Stimulated activated CD4-positive, alpha-beta T cell treated with anti-CD3 and anti-CD28 coated beads, Interleukin-2, amount 100 ng/mL, for 48 hours (primary cell): ENCODE measurements around the gene PELI2.

Experiments
- DNase-seq, 2 donors: peaks; one replicate each; pipeline ENCODE4 v3.0.0-alpha.2; 2020

The PELI2 gene

DNA sequence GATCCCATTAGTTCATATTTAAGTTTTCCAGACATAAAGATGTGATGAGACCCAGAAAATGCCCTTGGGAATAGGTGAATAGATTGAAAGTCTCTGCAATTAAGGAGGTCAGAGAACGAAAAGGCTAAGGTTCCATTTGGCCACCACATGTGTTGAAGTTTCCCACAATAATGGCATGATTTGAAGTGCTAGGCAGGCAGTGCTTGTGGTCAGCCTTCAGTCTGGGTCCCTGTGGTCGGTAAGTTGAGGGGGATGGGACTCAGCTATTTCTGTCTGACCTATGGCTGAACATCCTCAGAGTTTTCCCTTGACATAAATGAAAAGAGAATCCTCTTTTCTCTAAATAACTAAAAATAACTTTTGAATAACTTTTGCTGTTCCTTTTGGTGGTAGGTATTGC lies 92.4 kb downstream of the PELI2 start:
- DNase-seq: no peak

DNA sequence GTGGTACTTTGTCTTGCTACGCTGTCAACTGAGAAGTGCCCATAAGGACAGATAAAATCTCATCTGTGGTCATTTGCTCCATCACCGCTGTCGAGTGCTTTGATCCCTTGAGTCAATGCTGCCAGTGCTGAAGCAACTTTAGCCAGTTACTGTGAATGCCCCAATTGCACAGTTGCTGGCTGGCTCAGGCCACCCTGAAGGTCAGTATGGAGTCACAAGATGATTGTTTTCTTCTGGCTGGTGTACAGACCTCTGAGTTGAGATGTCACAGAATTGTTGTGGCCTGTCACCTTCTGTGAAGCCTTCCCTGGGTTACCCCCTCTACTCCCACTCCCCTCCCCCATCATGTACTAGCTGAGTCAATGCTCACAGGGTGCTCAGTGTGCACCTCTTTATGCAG lies 92.9 kb downstream of the PELI2 start:
- DNase-seq: no peak

DNA sequence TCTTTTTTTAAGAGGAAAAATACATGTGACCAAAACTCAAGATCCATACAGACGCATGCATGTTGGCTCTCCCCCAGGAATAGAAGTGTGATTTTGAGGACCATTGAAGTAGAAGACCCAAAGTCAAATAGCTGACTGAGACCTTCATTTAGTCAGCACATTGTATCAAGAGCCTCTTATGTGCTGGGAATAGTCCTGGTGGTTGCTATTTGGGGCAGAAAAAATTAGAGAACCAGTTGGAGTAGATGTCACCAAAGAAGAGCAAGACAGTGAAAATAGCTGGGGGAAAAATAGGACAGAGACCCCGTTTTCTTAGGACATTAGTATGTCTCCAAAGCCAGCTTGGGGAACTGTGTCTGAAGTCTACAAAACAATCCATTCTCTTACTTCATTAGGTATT lies 93.6 kb downstream of the PELI2 start:
- no peak for DNase-seq

DNA sequence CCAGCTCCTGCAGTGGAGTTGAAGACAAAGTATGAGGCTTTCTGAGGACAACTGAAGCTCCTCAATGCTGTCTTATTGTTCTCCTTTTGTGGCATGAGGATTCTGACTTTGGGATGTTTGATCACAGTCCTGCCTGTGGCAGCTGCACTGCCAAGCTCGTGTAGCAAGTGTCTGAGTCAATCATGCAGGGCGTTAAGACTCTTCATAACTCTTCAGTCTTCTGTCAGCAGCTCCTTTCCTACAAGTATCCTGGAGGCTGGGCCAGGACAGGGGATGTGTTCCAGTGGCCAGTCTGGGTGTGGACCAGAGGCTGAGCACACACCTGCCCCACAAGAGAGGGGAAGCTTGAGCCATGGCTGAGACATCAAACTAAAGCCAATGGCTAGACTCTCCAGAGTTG lies 94.3 kb downstream of the PELI2 start:
- no peak for DNase-seq

DNA sequence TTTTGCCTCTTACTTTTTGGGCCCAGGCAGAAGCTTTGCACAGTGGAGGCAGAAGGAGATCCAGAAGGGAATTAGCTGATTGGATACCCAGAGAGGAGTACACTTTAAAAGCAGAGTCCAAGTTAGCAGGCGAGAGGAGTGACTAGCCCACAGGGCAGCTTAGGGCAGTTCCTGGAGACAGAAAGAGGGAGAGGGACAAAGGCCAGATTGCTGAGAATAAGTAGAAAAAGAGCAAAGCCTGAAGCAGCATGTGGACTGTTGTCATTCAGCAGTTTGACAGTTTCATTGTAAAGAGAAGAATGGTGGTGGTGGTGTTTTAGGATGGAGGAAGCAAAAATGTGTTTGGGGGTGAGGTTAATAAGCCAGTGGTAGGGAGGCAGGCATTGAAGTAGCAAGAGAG lies 95.1 kb downstream of the PELI2 start:
- no peak for DNase-seq

DNA sequence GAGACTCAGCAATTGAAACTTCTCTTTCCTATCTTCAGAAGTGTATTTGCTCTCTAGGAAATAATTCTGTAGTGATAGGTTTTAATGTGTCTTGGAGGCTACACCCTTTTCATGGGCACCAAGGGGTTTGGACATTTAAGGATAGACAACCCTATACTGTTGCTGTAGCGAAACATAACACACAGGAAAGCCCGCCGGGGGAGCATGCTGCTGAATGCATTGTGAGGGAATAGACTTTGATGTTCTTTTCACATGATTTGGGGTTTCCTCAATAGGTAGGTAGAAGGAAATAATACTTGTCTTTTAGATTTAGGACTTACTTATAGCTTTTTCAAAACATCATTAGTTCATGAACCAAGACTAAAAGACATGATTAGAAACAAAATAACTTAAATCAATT lies 97.0 kb downstream of the PELI2 start:
- DNase-seq: no peak

DNA sequence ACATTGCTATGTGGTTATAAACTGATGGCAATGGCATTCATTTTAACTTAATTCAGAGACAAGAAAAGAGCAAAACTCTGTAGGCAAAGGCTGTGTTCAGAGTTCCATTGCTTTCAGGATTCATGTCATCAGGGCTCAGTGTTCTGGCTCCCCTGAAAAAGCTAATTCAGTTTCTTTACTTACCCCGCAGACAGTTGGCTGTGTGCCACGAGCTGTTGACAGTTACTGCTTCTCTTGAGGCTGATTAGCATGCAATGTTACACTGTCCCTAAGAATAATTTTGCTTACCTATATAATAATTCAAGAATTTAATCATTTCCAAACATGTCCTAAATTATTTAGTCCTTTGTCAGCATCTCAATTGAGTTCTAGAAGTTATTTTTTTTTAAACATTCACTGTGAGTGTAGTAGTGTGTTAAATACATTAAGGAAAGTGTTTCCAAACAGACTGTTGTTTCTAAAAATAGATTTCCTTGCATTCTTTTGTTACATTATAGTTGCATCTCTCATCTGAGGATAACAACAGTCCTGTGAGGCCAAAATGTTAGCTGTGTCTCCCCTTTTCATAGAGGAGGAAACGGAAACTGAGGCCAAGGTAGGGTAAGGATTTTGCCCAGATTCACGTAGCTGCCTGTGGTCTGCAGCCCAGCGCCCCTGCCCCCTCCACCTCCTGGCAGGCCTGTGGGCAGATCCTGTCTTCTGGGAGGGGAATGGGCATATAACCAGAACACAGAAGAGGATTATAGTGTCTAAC lies 98.6 kb downstream of the PELI2 start:
- DNase-seq: no peak

DNA sequence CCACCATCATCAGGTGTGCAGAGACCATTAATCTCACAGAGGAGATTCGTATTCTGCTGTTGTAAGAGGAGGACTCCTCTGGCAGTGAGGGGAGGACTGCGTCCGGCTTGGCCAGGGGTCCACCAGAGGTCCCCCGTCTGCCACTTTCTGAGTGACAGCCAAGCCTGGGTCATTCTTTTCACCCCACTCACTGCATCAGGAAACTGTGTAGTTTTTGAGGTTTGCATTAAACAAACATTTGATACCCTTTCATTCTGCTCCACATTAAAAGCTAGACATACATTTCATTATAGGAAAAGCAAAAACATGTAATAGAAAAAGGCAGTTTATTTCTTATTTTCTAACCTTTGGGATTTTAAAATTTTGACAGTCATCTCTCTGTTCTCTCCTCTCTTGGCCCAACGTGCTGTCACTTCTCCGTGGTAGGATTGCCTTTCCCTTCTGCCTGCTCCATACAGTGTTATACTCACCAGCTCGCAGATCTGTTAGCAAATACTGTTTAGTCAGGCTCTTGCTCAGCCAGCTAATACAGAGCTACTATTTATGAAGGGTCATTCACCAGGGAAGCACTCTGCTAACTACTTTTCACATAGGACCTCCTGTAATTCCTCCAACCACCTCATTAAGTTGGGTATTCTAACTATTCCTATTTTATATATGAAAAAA lies 99.3 kb downstream of the PELI2 start:
- no peak for DNase-seq

DNA sequence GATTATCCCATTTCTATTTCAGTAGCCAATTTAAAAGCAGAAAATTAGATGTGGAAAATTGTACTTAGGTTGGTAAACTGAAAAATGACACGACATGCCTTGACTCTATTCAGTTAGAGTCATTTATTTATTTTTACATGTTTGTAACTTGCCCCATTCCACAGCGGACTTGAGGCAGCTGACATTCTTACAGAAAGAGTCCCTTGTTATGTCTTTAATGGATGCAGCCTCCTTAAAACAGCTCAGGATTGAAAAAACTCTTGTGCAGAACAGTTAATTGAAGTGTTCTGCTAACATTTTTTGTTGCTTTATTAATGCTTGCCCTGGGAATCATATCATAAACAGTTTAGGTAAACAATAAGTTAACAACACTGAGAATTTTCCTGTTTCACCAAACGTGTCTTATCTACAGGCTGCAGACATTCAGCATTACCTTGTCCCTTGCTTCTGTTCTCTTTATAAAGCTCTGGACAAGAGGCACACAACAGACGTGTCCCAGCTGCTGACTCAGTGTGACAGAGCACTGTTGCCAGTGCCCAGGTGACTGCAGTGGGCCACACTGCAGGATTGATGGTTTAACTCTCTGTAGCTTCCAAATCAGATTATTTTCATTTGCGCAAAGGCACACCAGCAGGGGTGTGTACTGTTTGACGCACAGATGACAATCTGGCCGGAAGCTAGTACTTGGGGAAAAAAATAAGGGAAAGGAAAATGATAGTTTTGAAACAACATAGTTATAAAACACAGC lies 101.6 kb downstream of the PELI2 start:
- no peak for DNase-seq

DNA sequence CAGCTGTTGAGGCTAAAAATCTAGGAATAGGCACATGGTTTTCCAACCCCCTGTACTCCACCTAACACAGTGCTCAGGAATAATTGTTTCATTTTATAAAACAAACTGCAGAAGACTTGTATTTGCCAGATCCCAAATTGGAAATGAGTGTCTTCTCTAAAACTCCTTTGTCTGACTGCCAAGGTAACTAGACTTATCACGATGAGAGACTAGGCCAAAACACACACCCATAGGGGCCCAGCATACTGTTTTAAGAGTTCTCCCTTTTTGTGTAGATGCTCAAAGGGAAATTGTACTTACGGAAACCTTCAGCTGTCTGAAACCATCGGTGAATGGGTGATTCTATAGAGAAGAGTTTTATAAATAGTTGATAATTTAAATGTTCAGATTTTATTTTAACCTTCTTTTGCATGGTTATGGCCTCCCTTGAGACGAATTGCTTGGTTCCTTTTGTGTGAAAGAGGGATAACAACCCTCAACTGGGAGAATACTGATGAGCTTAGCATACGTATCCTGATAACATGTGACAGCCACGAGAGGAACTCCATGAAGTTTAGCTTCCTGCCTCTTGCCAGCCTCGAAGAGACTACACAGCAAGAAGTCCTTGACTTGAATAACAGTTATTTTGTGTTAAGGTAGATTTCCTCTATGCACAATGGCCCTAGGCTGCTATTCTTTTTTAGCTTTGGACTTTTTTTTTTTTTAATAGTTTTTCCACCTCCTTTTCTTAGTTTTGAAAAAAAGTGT lies 103.3 kb downstream of the PELI2 start:
- DNase-seq: no peak

DNA sequence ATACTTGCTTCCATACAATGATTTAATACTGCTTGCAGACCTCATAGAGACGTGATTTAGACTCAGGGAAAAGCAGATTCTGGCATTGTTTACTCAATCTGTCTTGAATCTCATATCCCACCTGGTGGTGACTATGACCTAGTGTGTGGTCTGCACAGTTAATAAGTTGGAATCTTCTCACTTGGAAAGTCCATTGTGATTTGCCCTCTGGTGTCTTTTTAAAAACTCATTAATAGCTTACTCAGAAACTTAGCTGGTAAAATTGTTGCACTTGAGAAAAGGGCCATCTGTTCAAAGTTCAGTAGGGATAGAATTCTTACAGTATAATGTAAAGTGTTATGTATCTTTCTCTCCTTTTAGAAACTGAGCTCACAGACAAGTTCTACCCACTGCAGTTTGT lies 106.0 kb downstream of the PELI2 start:
- DNase-seq: no peak

DNA sequence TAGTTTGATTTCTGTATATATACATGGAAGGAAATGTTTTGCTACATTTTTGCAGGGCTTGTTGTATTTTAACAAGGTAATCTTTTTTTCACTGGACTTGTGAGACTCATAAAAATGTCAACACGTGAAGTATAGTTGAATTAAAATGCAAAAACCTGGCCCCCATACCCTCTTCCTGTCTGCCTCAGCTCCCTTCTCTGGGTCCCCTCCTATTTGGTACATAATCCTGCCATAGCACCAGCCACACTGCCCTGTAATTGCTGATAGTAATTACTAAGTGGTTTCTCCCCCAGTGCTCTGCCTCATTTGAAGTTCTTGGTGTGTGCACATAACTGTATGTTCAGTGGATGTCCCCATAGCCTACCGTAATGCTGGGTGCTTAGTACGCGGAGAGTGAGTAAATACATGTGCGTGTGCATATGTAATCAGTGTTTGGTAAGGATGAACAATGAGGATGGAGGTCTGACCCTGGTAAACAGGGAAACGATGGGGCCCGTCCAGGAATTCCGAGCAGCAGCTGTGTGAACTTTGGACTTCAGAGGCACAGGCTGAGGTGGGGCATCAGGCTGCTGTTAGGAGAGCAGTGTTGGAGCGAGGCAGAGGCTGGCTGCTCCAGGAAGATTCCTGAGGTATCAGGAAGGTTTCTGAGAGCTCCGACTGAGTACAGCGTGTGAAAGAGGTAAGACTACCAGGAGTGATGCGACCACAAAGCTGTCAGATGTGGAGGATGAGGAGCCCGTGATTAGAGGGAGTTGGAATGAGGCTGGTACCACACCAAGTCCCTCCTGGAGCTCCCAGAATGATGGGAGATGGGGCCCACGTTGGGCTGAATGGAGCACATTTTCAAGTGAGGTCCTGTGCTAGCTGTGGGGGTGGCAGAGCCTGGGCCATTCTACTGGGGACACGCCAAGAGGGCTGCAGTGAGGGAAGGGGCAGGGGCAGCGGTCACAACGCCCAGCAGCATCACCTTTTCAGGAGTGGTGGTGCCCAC lies 106.8 kb downstream of the PELI2 start:
- DNase-seq: no peak

DNA sequence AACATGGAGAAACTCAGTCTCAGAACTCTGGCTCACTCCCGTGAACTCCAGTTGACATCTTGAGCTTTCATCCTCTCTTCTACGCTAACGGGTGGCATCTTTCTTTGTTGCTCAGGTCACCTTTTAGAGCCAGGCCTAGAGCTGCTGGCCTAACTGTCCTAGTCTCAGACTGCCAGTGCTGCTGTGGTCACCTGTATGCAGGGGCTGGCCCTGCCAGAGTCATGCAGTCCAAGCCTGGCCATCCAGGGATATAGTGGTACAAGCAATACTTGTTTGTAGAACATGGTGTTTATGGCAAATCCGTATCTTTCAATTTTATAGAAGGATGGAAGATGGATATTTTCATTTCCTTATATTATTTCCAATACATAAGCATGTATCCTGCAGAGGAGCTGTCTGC lies 117.2 kb downstream of the PELI2 start:
- no peak for DNase-seq

DNA sequence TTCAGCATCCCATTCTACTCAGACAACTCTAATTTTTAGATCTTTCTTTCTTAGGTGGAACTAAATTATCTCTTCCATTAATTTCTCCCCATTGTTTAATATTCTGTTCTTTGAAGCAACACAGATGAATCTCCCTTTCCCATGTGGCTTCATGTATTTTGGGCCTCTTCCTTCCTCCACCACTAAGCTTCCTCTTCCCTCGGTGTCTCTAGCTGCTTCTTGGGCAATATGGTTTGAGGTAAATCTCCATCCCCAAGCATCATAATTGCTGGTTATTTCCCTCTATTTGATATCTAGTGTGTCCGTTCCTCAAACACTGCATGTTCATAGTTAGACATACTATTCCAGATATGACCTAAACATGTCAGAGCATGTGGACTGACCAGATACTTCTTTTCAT lies 119.2 kb downstream of the PELI2 start:
- DNase-seq: no peak

DNA sequence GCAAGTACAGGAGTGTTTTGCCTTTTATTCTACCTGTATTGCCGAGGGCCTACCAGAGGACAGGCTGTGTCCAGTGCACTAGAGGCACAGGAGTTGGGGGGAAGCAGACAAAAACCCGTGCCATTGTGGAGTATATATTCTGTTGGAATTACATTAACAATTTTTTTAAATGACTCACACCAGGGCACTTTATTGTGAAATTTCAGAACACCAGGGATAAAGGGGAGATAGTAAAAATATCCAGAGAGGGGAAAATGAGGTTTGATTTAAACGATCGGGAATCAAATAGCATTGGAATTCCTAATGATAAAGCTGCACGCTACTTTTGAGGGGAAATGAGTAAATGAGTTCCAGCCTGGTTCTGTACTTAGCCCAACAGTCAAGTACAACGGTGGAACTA lies 123.2 kb downstream of the PELI2 start:
- DNase-seq: no peak

DNA sequence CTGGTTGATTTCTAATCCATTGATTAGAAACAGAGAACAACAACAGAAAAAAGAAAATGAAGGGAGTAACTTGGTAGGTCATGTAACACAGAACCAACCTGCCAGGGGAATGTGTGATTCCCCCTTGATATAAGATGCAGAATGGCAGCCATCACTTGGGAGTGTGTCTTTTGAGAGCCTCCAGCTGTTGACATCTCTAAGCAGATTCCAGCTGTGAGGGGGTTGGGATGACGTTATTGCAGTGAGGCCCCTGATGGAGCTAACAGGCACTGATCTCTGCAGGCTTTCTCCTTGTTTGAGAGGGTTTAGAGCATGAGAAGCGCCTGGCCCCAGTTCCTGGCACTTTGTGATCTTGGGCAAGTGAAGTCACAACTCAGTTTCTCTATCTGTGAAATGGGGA lies 124.9 kb downstream of the PELI2 start:
- DNase-seq: no peak

DNA sequence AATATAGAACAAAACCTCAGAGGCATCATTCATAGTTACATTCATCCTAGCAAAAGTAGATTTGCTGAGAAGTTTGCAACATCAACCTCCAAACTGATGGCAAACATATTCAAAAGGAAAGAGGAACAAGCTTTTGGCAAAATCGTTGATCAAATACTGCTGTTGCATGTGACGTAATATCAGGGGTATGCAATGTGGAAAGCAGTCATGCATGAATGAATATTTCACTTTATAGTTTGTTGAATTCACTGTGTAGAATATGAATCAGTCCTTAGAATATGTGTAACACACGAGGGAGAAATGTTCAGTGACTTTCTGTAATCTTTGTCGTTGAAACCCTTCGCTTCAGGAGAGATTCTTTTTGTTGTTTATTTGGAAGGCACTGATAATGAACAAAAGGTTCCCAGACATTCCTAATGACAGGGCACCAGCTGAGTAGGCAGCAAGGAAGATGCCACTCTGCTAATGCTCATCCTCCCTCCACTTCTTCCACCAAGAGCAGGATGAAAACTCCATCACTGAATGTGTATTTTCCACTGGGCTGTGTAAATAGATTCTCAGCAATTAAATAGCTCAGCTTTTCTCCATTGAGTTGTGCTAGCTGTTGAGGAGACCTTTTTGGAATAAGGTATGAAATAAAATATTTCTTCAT lies 126.1 kb downstream of the PELI2 start:
- DNase-seq: no peak

DNA sequence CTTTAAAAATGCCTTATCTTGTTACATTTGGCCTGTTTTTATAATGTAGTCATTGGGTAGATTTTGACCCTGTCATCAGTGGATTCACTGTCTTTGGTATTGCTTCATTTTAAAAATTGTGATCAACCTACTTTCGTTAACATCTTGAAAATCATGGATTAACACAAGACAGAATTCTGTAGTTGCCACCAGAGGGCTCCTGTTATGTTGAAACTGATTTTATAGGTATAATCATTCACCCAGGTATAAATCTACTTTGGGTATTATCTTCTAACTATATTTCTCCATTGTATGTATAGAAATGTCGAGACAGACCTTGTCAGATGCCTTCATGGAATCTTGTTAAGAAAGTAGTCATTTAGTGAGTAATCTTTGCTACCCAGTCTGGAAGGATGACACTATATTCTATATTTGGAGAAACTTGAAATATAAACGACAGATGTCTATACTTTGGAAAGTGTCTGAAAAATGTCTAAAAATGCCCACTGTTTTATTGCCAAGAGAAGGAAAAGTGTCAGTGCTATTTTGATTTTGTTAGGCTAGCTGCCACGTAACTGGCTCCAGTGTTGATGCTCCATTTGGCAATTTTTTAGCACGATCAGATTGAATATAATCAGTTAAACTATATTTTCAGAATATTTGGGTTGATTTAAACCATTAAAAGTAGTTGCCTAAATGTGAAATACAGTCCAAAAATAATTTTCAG lies 129.4 kb downstream of the PELI2 start:
- DNase-seq: no peak

DNA sequence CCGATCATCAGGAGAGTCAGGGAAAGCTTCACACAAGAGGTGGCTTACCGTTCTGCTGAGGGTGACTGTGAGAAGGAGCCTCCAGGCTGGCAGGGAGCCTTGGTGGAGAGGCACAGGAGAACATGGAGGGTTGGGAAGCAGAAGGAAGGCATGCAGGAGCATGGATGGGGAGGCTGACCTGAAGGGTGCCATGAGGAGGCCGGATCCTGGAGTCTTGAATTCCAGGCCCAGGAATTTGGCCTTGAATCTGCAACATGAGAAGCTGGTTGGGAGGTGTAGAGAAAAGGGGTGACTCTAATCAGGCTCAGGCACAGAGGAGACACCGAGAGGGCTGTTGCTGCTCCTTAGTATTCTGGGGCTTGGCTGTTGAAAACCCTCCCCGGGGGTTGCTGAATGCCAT lies 130.2 kb downstream of the PELI2 start:
- DNase-seq: no peak

DNA sequence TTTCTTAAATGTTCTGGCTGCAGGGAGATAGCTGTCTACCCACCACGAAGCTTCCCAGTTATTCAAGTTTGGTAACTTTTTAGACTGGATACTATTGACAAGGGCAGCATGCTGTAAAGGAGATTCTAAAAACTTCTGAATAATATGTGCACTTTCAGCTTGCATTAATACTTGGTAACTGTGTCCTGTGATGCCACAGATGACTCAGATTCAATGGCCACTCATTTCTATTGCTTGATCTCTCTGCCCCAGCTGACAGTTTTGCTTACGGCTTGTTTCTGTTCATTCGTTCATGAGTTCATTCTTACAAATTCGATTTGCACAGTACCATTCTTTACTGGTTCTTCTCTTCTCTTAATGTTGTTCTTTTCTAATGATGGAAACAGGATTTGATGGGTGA lies 142.8 kb downstream of the PELI2 start:
- no peak for DNase-seq

DNA sequence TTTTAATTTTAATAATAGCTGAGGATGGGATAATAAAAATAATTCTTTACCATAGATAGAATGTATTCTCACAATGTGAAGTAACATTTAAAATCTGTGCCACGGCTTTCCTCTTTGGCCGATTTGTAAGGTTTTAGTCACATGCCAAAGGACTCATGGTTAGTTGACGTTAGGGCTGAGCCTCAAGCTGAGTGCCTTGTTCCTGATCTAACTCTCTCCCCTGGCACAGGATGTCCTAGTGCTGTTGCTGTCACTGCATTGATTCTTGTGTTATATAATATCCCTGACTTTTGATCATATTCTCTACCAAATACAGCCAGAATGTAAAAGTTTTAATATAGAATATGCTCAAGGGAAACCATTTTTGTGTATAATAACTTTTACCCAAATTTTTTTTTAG lies 144.3 kb downstream of the PELI2 start:
- DNase-seq: no peak
